C1 segment of cervical spinal cord (tissue), 14 donors: Measurements from ENCODE around the gene PSORS1C2.

ENCODE experiments used
- DNase-seq, 14 donors: peaks; one replicate each; lab custom pipeline; 2025; lab: John Stamatoyannopoulos, UW

The PSORS1C2 gene

GRCh38 chr6:31140643-31141042 is 1.8 kb upstream of the PSORS1C2 start:
- no peak for DNase-seq

- no peak for DNase-seq
These were observed 733 bp upstream of the PSORS1C2 start for GRCh38 chr6:31139599-31139998.

GRCh38 chr6:31135710-31136109 is 3.2 kb downstream of the PSORS1C2 start:
- no peak for DNase-seq

GRCh38 chr6:31132806-31133205 is 6.1 kb downstream of the PSORS1C2 start:
- DNase-seq, result no peak

- DNase-seq, result no peak
These were observed 7.3 kb downstream of the PSORS1C2 start for GRCh38 chr6:31131595-31131994.

GRCh38 chr6:31130751-31131150 is 8.1 kb downstream of the PSORS1C2 start:
- DNase-seq, result no peak

- DNase-seq, result no peak
These were observed 9.7 kb downstream of the PSORS1C2 start for GRCh38 chr6:31129130-31129529.

GRCh38 chr6:31128093-31128676 is 10.7 kb downstream of the PSORS1C2 start:
- peak in 6 of 14 donors; percentile 4 to 47 (median 10) for DNase-seq

GRCh38 chr6:31126396-31127175 is 12.3 kb downstream of the PSORS1C2 start:
- DNase-seq, result no peak

GRCh38 chr6:31125586-31126363 is 13.1 kb downstream of the PSORS1C2 start:
- DNase-seq, result no peak

- peak in 1 of 14 donors; percentile 28 for DNase-seq
These were observed 13.7 kb downstream of the PSORS1C2 start for GRCh38 chr6:31125162-31125561.

- peak in 10 of 14 donors; percentile 6 to 67 (median 30) for DNase-seq
These were observed 15.8 kb downstream of the PSORS1C2 start for GRCh38 chr6:31122791-31123706.

GRCh38 chr6:31121131-31121790 is 17.6 kb downstream of the PSORS1C2 start:
- DNase-seq, result no peak

- DNase-seq, result no peak
These were observed 18.5 kb downstream of the PSORS1C2 start, which contains the start of gene CDSN for GRCh38 chr6:31120151-31120915. Gene CDSN (minus strand): TSS chr6:31120446. CDS start chr6:31120419, 27 bp downstream.

- no peak for DNase-seq
These were observed 20.7 kb downstream of the PSORS1C2 start for GRCh38 chr6:31118178-31118577.

- DNase-seq, result no peak
These were observed 22.0 kb downstream of the PSORS1C2 start for GRCh38 chr6:31116661-31117385.

GRCh38 chr6:31115941-31116560 is 22.8 kb downstream of the PSORS1C2 start:
- no peak for DNase-seq

GRCh38 chr6:31114970-31115849 is 23.7 kb downstream of the PSORS1C2 start:
- peak in 3 of 14 donors; percentile 22 to 51 (median 26) for DNase-seq
